Right lobe of liver (tissue), 4 donors: Measurements from ENCODE around the gene C22orf31.

Source experiments
- POLR2A ChIP-seq: fragments of 450-650 bp; IDR thresholded peaks from one replicate; pipeline ENCODE4 v1.6.1; 2017; ENCODE audit warnings: antibody characterized with exemption, mild to moderate bottlenecking
- TF ChIP-seq, protein P1 (sequence below), 4 donors: fragments of 200-600 bp in 3 of 4; fragments of 450-650 bp in 1 of 4; IDR thresholded peaks; one replicate each; pipeline versions ENCODE4 v1.5.1 to v1.8.0; 2016 to 2022; ENCODE audit warnings: antibody characterized with exemption in 4 of 4, mild to moderate bottlenecking in 2 of 4
- donor health status: DM: no; HTN: no; CAD: no.
- donor health status: DM: no; HTN: no; CAD: no.
- donor health status: DM: no; HTN: yes; CAD: no.

- TF ChIP-seq, protein P1, sequence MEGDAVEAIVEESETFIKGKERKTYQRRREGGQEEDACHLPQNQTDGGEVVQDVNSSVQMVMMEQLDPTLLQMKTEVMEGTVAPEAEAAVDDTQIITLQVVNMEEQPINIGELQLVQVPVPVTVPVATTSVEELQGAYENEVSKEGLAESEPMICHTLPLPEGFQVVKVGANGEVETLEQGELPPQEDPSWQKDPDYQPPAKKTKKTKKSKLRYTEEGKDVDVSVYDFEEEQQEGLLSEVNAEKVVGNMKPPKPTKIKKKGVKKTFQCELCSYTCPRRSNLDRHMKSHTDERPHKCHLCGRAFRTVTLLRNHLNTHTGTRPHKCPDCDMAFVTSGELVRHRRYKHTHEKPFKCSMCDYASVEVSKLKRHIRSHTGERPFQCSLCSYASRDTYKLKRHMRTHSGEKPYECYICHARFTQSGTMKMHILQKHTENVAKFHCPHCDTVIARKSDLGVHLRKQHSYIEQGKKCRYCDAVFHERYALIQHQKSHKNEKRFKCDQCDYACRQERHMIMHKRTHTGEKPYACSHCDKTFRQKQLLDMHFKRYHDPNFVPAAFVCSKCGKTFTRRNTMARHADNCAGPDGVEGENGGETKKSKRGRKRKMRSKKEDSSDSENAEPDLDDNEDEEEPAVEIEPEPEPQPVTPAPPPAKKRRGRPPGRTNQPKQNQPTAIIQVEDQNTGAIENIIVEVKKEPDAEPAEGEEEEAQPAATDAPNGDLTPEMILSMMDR (IDR thresholded peaks at IDR 0.05) = no peak
- no peak for TF ChIP-seq POLR2A
Measured at GRCh38 chr22:29043906-29044575, 17.6 kb downstream of the C22orf31 start.
